ENCODE results near the gene SLC44A1.

Gene SLC44A1

GRCh38 chr9:105333811-105334210 lies 89.4 kb downstream of the SLC44A1 start:
- no peak for DNase-seq (ENCODE audit: low spot score)

GRCh38 chr9:105338308-105338707 lies 93.9 kb downstream of the SLC44A1 start:
- DNase-seq (ENCODE audit: low spot score) = no peak

GRCh38 chr9:105339849-105340248 lies 95.4 kb downstream of the SLC44A1 start:
- DNase-seq (ENCODE audit: low spot score) = no peak

GRCh38 chr9:105341434-105342146 lies 97.1 kb downstream of the SLC44A1 start:
- no peak for DNase-seq (ENCODE audit: low spot score)

GRCh38 chr9:105342147-105342505 lies 97.7 kb downstream of the SLC44A1 start:
- no peak for DNase-seq (ENCODE audit: low spot score)

- no peak for DNase-seq (ENCODE audit: low spot score)
Measured at GRCh38 chr9:105344283-105344682, 99.8 kb downstream of the SLC44A1 start.

- no peak for DNase-seq (ENCODE audit: low spot score)
Measured at GRCh38 chr9:105345626-105346025, 101.2 kb downstream of the SLC44A1 start.

GRCh38 chr9:105346273-105346672 lies 101.8 kb downstream of the SLC44A1 start:
- no peak for DNase-seq (ENCODE audit: low spot score)

GRCh38 chr9:105354448-105354847 lies 110.0 kb downstream of the SLC44A1 start:
- DNase-seq (ENCODE audit: low spot score) = no peak

GRCh38 chr9:105355781-105356180 lies 111.3 kb downstream of the SLC44A1 start:
- DNase-seq (ENCODE audit: low spot score) = no peak

GRCh38 chr9:105357937-105358336 lies 113.5 kb downstream of the SLC44A1 start:
- no peak for DNase-seq (ENCODE audit: low spot score)

GRCh38 chr9:105359892-105360291 lies 115.4 kb downstream of the SLC44A1 start:
- no peak for DNase-seq (ENCODE audit: low spot score)

- no peak for DNase-seq (ENCODE audit: low spot score)
Measured at GRCh38 chr9:105360344-105360743, 115.9 kb downstream of the SLC44A1 start.

- DNase-seq (ENCODE audit: low spot score) = no peak
Measured at GRCh38 chr9:105361873-105362272, 117.4 kb downstream of the SLC44A1 start.

- DNase-seq (ENCODE audit: low spot score) = no peak
Measured at GRCh38 chr9:105362470-105362869, 118.0 kb downstream of the SLC44A1 start.

- DNase-seq (ENCODE audit: low spot score) = no peak
Measured at GRCh38 chr9:105363837-105364236, 119.4 kb downstream of the SLC44A1 start.

- no peak for DNase-seq (ENCODE audit: low spot score)
Measured at GRCh38 chr9:105369911-105370310, 125.5 kb downstream of the SLC44A1 start.

GRCh38 chr9:105373723-105374122 lies 129.3 kb downstream of the SLC44A1 start:
- DNase-seq (ENCODE audit: low spot score) = no peak

GRCh38 chr9:105375323-105375722 lies 130.9 kb downstream of the SLC44A1 start:
- DNase-seq (ENCODE audit: low spot score) = no peak

GRCh38 chr9:105376893-105377292 lies 132.4 kb downstream of the SLC44A1 start:
- DNase-seq (ENCODE audit: low spot score) = no peak

- no peak for DNase-seq (ENCODE audit: low spot score)
Measured at GRCh38 chr9:105385381-105385985, 141.0 kb downstream of the SLC44A1 start.

- DNase-seq (ENCODE audit: low spot score) = no peak
Measured at GRCh38 chr9:105389796-105390195, 145.3 kb downstream of the SLC44A1 start.

- DNase-seq (ENCODE audit: low spot score) = no peak
Measured at GRCh38 chr9:105390871-105391270, 146.4 kb downstream of the SLC44A1 start.

- no peak for DNase-seq (ENCODE audit: low spot score)
Measured at GRCh38 chr9:105391288-105391687, 146.8 kb downstream of the SLC44A1 start.
